Transverse colon (tissue), 4 donors: ENCODE data around the gene CCDC154. TPM values are rescaled to one million over a fixed set of nuclear protein-coding genes. Genes with fewer than 3 reads are reported as not detected.

Experiments used
- DNase-seq: peaks from one replicate; pipeline ENCODE4 v3.0.0-alpha.2; 2019
- H3K27ac ChIP-seq, 4 donors: fragments of 200-600 bp; sonication (generic); 2 replicates each; pipeline ENCODE4 v1.5.1; 2016 to 2018; ENCODE audit warnings: inconsistent platforms in 4 of 4
- H3K27me3 ChIP-seq: fragments of 200-600 bp; sonication (generic); 2 replicates; pipeline ENCODE4 v1.5.1; 2017; ENCODE audit warnings: inconsistent platforms
- H3K36me3 ChIP-seq, 4 donors: fragments of 200-600 bp; sonication (generic); 2 replicates each; pipeline ENCODE4 v1.5.1; 2017 to 2019; ENCODE audit warnings: inconsistent platforms in 4 of 4
- H3K4me1 ChIP-seq, 4 donors: fragments of 200-600 bp; sonication (generic); 2 replicates each; pipeline ENCODE4 v1.5.1; 2017 to 2020; ENCODE audit warnings: inconsistent platforms in 4 of 4
- H3K4me3 ChIP-seq, 4 donors: fragments of 200-600 bp; sonication (generic); 1 replicate in 1 of 4; 2 replicates in 3 of 4; pipeline versions ENCODE4 v1.5.1 to v1.6.1; 2017 to 2019; ENCODE audit warnings: inconsistent platforms in 4 of 4
- H3K9me3 ChIP-seq, 2 donors: fragments of 200-600 bp; sonication (generic); 2 replicates each; pipeline ENCODE4 v1.5.1; 2017 to 2019; ENCODE audit warnings: inconsistent platforms in 2 of 2
- EP300 ChIP-seq: sonication (generic); formaldehyde crosslinking; IDR thresholded peaks from one replicate; pipeline ENCODE4 v1.6.1; 2017; ENCODE audit warnings: antibody characterized with exemption, low read depth
- POLR2A ChIP-seq: fragments of 450-650 bp; IDR thresholded peaks from one replicate; pipeline ENCODE4 v1.6.1; 2016; ENCODE audit warnings: antibody characterized with exemption, mild to moderate bottlenecking, moderate library complexity
- POLR2AphosphoS5 ChIP-seq, 3 donors: sonication (generic); formaldehyde crosslinking; IDR thresholded peaks; one replicate each; pipeline ENCODE4 v1.6.1; 2016; ENCODE audit warnings: antibody characterized with exemption in 3 of 3
- WGBS, 2 donors: methylation state at CpG; one replicate each; pipeline ENCODE4 v1.1.5; 2018; ENCODE audit warnings: low coverage in 1 of 2; 5-methylcytosine and 5-hydroxymethylcytosine counted together
- in situ Hi-C, 4 donors: fragments of 200-750 bp; cut with MboI; loops; one replicate each; pipeline versions ENCODE4 v1.15.0 to v1.15.1; 2017; ENCODE audit warnings: low sequenced_read_pairs in 3 of 4, low pct_ligation_motif_present in 1 of 4, low pct_unique_long_range_greater_than_20kb in 1 of 4
- intact Hi-C: fragments of 100-400 bp; cut with DNase I; formaldehyde crosslinking; loops from one replicate; pipeline ENCODE4 v1.15.1; 2023; ENCODE audit warnings: low total_unique reads
- total RNA-seq, 4 donors: library from RNA; depleted of rRNA; stranded (reverse); fragments of >200 nt; gene quantifications; one replicate each; pipeline ENCODE4 v1.1.0, GENCODE V29; 2016
- TF ChIP-seq, protein P1 (sequence below), 5 experiments: fragments of 200-600 bp in 3 of 5; fragments of 450-650 bp in 2 of 5; sonication (generic) in 3 of 5; IDR thresholded peaks; 1 replicate in 2 of 5; 2 replicates in 3 of 5; pipeline ENCODE4 v1.5.1; 2016 to 2017; ENCODE audit warnings: antibody characterized with exemption in 5 of 5, inconsistent platforms in 3 of 5, mild to moderate bottlenecking in 2 of 5, moderate library complexity in 1 of 5

The CCDC154 gene
- total RNA-seq, 4 donors from 2014 or later = 0.16 to 0.41 TPM; not detected in 2

DNA sequence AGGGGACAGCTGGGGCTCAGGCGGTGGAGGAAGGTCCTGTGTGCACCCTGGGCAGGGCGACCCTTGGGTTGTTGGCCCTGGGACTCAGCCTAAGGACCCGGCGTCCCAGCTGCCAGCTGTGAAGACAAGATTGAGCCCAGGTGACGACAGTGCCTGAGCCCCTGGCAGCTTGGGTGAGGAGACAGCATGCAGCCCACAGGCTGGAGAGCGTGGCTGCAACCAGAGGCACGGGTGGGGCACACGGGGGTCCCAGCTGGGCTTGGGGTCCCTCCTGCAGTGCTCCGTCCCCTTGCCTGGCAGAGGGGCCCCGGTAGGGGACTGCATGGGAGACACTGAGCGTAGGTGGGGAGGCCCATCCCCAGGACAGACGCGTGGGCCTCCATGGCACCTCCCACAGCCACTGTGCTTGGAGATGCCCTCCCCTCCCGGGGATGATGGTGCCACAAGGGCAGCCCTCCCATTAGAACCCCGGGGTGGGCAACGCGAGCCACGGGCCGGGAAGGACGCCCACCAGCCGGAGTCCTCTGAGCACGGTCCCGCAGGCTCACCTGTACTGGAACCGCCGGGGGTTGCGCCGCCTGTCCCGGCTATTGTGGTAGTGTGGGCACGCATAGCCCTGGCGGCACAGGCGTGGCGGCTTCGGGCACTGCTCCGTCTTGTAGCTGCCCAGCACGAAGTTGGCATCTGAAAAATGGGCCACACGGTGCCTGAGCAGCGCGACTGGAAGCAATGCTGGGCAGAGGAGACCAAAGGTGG, 45.4 kb downstream of the CCDC154 start:
- DNase-seq = no peak
- TF ChIP-seq POLR2A = no peak
- TF ChIP-seq EP300 = no peak
- H3K27ac ChIP-seq = no peak overlapping the region
- H3K36me3 ChIP-seq = peaks cover 0 to 43% (median 11%) of the 10 kb centered on the region in 4 donors
- H3K27me3 ChIP-seq = no peaks in the 10 kb centered on the region
- H3K4me3 ChIP-seq = no peak overlapping the region
- no peaks in the 10 kb centered on the region for H3K4me1 ChIP-seq
- H3K9me3 ChIP-seq = no peaks in the 10 kb centered on the region
- intact Hi-C loops (no loop called here), in situ Hi-C loops (no loop called here)
- WGBS, 2 donors = 96% methylated on average over 37 of the region's 38 CpGs; no CpG with 5 or more reads in 1 of the 2 donors

DNA sequence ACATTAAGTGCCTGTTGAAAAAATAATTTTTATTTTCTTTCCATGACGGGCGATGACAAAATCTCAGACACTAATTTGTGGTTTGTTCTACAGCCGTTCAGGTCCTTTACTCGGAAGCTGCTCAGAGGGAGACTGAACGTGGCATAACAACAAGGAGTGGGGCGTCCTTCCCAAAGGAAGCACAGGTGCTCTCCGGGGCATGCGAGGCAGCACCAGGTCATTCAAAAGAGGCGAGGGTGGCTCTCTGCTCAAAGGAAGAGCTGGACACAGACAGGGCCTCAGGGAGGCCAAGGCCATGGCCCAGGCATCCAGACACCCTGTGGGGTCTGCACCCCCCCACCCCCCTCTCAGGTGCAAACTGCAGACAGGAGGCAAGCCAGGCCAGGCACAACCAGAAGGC, 46.0 kb downstream of the CCDC154 start:
- DNase-seq = no peak
- H3K27ac ChIP-seq = no peak overlapping the region
- peaks cover 0 to 43% (median 15%) of the 10 kb centered on the region in 4 donors for H3K36me3 ChIP-seq
- no peaks in the 10 kb centered on the region for H3K4me1 ChIP-seq
- H3K27me3 ChIP-seq = no peaks in the 10 kb centered on the region
- H3K9me3 ChIP-seq = no peaks in the 10 kb centered on the region
- in situ Hi-C loops (no loop called here), intact Hi-C loops (no loop called here)
- no peak overlapping the region for H3K4me3 ChIP-seq
- TF ChIP-seq POLR2A = no peak
- 90 to 92% methylated on average over 4 to 9 of the region's 9 CpGs for WGBS, 2 donors

DNA sequence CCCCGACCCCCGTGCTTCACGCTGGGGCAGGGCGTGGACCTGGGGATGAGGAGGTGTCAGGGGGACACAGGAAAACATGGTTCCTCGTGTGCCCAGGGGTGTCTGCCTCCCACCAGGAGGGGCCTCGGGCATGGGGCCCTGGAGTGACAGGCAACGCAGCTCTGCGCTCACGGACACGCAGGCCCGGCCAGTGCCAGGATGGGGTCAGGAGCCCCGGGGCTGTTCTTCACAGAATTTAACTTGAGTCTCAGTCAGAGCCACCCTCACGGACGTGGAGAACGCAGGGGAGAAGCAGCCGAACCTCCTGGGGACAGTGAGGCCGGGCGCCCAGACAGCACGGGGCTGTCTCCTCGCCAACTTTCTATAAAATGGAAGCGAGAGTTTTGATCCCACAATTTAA, 46.6 kb downstream of the CCDC154 start:
- H3K4me1 ChIP-seq = no peaks in the 10 kb centered on the region
- DNase-seq = no peak
- H3K27ac ChIP-seq = no peak overlapping the region
- in situ Hi-C loops = no loop called here
- H3K27me3 ChIP-seq = no peaks in the 10 kb centered on the region
- H3K4me3 ChIP-seq = no peak overlapping the region
- no peaks in the 10 kb centered on the region for H3K9me3 ChIP-seq
- peaks cover 0 to 44% (median 16%) of the 10 kb centered on the region in 4 donors for H3K36me3 ChIP-seq
- intact Hi-C loops = no loop called here
- WGBS, 2 donors = 92 to 100% methylated on average over 2 to 17 of the region's 21 CpGs
- TF ChIP-seq POLR2A (no peak), POLR2AphosphoS5 (IDR thresholded peaks at IDR 0.05) (no peak), EP300 (no peak)
- TF ChIP-seq, protein P1, sequence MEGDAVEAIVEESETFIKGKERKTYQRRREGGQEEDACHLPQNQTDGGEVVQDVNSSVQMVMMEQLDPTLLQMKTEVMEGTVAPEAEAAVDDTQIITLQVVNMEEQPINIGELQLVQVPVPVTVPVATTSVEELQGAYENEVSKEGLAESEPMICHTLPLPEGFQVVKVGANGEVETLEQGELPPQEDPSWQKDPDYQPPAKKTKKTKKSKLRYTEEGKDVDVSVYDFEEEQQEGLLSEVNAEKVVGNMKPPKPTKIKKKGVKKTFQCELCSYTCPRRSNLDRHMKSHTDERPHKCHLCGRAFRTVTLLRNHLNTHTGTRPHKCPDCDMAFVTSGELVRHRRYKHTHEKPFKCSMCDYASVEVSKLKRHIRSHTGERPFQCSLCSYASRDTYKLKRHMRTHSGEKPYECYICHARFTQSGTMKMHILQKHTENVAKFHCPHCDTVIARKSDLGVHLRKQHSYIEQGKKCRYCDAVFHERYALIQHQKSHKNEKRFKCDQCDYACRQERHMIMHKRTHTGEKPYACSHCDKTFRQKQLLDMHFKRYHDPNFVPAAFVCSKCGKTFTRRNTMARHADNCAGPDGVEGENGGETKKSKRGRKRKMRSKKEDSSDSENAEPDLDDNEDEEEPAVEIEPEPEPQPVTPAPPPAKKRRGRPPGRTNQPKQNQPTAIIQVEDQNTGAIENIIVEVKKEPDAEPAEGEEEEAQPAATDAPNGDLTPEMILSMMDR (IDR thresholded peaks at IDR 0.05) = no peak

DNA sequence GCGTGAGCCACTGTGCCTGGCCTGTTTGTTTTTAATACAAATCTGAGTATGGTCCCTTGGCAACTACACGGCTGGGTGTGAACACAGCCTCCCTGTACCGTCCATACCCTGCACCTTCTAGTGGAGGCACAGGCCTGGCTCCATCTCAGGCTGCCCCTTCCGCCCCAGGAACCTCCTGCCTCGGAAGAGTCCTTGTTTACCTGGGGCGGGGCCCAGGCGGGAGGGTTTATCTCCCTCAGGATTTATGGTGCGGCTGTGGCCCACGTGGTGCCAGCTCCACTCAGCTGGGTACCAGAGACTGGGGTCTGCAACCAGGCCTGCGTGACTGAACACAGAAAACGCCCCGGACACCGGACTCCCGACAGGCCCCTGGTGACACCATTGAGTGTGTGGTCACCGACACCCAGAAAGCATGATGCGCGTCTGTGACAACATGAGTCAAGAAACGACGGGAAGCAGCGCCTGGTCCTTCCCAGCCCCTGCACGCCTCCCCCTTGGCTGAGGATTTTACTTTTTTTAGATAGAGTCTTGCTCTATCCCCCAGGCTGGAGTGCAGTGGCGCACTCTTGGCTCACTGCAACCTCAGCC, 48.8 kb downstream of the CCDC154 start:
- no peak for DNase-seq
- Histone ChIP-seq H3K27me3 (no peaks in the 10 kb centered on the region), H3K4me1 (no peaks in the 10 kb centered on the region), H3K36me3 (peaks cover 0 to 28% (median 10%) of the 10 kb centered on the region in 4 donors), H3K4me3 (no peak overlapping the region), H3K27ac (no peak overlapping the region), H3K9me3 (no peaks in the 10 kb centered on the region)
- no peak for TF ChIP-seq POLR2AphosphoS5 (IDR thresholded peaks at IDR 0.05)
- TF ChIP-seq, protein P1 (IDR thresholded peaks at IDR 0.05) = no peak
- no peak for TF ChIP-seq POLR2A
- TF ChIP-seq EP300 = no peak
- intact Hi-C loops = no loop called here
- in situ Hi-C loops = no loop called here
- WGBS, 2 donors = 77 to 83% methylated on average over 1 to 19 of the region's 22 CpGs

DNA sequence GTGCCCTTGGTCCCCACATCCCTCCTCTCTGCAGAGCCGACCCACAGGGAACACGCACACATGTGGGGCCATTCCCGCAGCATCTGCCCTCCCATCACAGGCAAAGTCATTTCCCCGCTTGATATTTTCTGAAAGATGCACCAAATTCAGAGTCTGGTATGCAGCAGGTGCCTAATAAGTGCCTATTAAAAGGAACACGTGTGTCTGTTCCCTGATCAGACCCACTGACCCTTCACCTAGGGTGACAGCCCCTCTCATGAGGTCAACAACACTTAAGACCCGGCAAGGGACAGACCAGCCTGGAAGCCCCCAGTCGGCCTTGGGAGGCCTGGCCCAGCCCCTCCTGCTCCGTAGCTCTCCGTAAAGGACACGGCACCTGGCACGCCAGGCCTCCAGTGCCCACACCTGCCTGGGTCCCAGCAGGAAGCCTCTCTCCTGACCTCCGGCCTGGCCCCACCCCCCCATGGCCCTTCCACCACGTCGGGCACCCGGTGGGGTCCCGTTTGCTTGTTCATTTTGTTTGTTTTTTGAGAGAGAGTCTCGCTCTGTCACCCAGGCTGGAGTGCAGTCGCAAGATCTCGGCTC, 49.9 kb downstream of the CCDC154 start:
- intact Hi-C loops = no loop called here
- no peaks in the 10 kb centered on the region for H3K27me3 ChIP-seq
- H3K36me3 ChIP-seq = peaks cover 0 to 35% (median 13%) of the 10 kb centered on the region in 4 donors
- H3K4me3 ChIP-seq = no peak overlapping the region
- in situ Hi-C loops = no loop called here
- DNase-seq = no peak
- no peaks in the 10 kb centered on the region for H3K4me1 ChIP-seq
- H3K9me3 ChIP-seq = no peaks in the 10 kb centered on the region
- TF ChIP-seq POLR2A (no peak), POLR2AphosphoS5 (IDR thresholded peaks at IDR 0.05) (no peak), EP300 (no peak)
- TF ChIP-seq, protein P1 (IDR thresholded peaks at IDR 0.05) = no peak
- 87% methylated on average over 19 of the region's 19 CpGs; no CpG with 5 or more reads in 1 of the 2 donors for WGBS, 2 donors
- no peak overlapping the region for H3K27ac ChIP-seq
